IMR-90 (cell line): ENCODE data around the gene RAN. TPM values are rescaled to one million over a fixed set of nuclear protein-coding genes. Genes with fewer than 3 reads are reported as not detected.

Experiments used
- ATAC-seq: fragments of 200-7000 bp; cut with Tn5 transposase; 2 replicates; pipeline ENCODE4 v1.9.1; 2020; ENCODE audit warnings: low read depth, mild to moderate bottlenecking, moderate library complexity
- BruUV-seq: library from RNA; stranded (reverse); fragments of 400-500 nt; replicated peaks from 2 replicates; lab custom pipeline; 2021; lab: Mats Ljungman, UMichigan
- CTCF ChIA-PET: fragments of 300-600 bp; formaldehyde crosslinking; extraction: SDS; loops from one replicate; lab custom pipeline; 2021; ENCODE audit warnings: antibody characterized with exemption; lab: Yijun Ruan, JAX
- POLR2A ChIA-PET: fragments of 300-600 bp; sonication (Branson Sonifier 250); formaldehyde crosslinking; loops from one replicate; lab custom pipeline; 2022; ENCODE audit warnings: antibody characterized with exemption; ENCODE audit not compliant: unreplicated experiment; lab: Charles Lee
- DNase-seq: peaks from one replicate; pipeline ENCODE4 v3.0.0; 2013
- H2AFZ ChIP-seq: replicated peaks from 2 replicates; pipeline ENCODE3; 2013; ENCODE audit warnings: low read length, mild to moderate bottlenecking; ENCODE audit not compliant: poor library complexity
- H2AK5ac ChIP-seq: 2 replicates; pipeline ENCODE4 v1.6.1; 2013; ENCODE audit warnings: low read depth, low read length, inconsistent platforms
- H2AK9ac ChIP-seq: replicated peaks from 2 replicates; pipeline ENCODE3; 2013; ENCODE audit warnings: mild to moderate bottlenecking, low read depth, low read length, moderate library complexity; ENCODE audit not compliant: poor library complexity
- H2BK120ac ChIP-seq: 2 replicates; pipeline ENCODE4 v1.6.1; 2013; ENCODE audit warnings: low read depth, low read length, inconsistent platforms
- H2BK15ac ChIP-seq: 3 replicates; pipeline ENCODE4 v1.6.1; 2013; ENCODE audit warnings: low read depth, low read length, inconsistent platforms
- H2BK20ac ChIP-seq: 2 replicates; pipeline ENCODE4 v1.6.1; 2013; ENCODE audit warnings: low read depth, mild to moderate bottlenecking, inconsistent platforms, low read length, moderate library complexity
- H2BK5ac ChIP-seq: 2 replicates; pipeline ENCODE4 v1.6.1; 2013; ENCODE audit warnings: mild to moderate bottlenecking, low read depth, low read length, inconsistent platforms; ENCODE audit not compliant: poor library complexity, severe bottlenecking
- H3K14ac ChIP-seq: replicated peaks from 2 replicates; pipeline ENCODE4 v1.6.1; 2013; ENCODE audit warnings: low read depth, low read length, inconsistent platforms
- H3K18ac ChIP-seq: 2 replicates; pipeline ENCODE4 v1.6.1; 2013; ENCODE audit warnings: low read depth, low read length, control low read depth
- H3K23ac ChIP-seq: 2 replicates; pipeline ENCODE4 v1.6.1; 2013; ENCODE audit warnings: low read depth, low read length, inconsistent platforms
- H3K27ac ChIP-seq: 2 replicates; pipeline ENCODE4 v1.5.1; 2013; ENCODE audit warnings: mild to moderate bottlenecking, control low read depth, low read length; ENCODE audit not compliant: insufficient read depth
- H3K27me3 ChIP-seq: 2 replicates; pipeline ENCODE4 v1.6.1; 2013; ENCODE audit warnings: low read length; ENCODE audit not compliant: control insufficient read depth, insufficient read depth
- H3K36me3 ChIP-seq: 2 replicates; pipeline ENCODE4 v1.6.1; 2013; ENCODE audit warnings: low read length, mixed read lengths; ENCODE audit not compliant: control insufficient read depth, insufficient read depth
- H3K4ac ChIP-seq: 2 replicates; pipeline ENCODE4 v1.6.1; 2013; ENCODE audit warnings: low read depth, low read length, inconsistent platforms
- H3K4me1 ChIP-seq: 2 replicates; pipeline ENCODE4 v1.6.1; 2013; ENCODE audit warnings: low read length, mixed read lengths; ENCODE audit not compliant: control insufficient read depth, insufficient read depth
- H3K4me2 ChIP-seq: 2 replicates; pipeline ENCODE4 v1.6.1; 2013; ENCODE audit warnings: low read depth, mild to moderate bottlenecking, control low read depth, low read length, moderate library complexity
- H3K4me3 ChIP-seq: 2 replicates; pipeline ENCODE4 v1.5.1; 2013; ENCODE audit warnings: low read depth, mild to moderate bottlenecking, control low read depth, low read length, moderate library complexity; ENCODE audit not compliant: insufficient read depth
- H3K56ac ChIP-seq: 2 replicates; pipeline ENCODE4 v1.6.1; 2013; ENCODE audit warnings: low read length, inconsistent platforms; ENCODE audit not compliant: insufficient read depth; ENCODE audit errors: extremely low read depth
- H3K79me1 ChIP-seq, 2 experiments: 2 replicates each; pipeline ENCODE4 v1.6.1; 2013; ENCODE audit warnings: low read length in 2 of 2, inconsistent platforms in 1 of 2, low read depth in 1 of 2
- H3K9ac ChIP-seq: 2 replicates; pipeline ENCODE4 v1.6.1; 2013; ENCODE audit warnings: low read depth, low read length, control low read depth
- H3K9me1 ChIP-seq: 2 replicates; pipeline ENCODE4 v1.6.1; 2013; ENCODE audit warnings: low read length, inconsistent platforms; ENCODE audit not compliant: insufficient read depth
- H3K9me3 ChIP-seq: 2 replicates; pipeline ENCODE4 v1.6.1; 2013; ENCODE audit warnings: low read length; ENCODE audit not compliant: control insufficient read depth, insufficient read depth
- H4K20me1 ChIP-seq: 2 replicates; pipeline ENCODE4 v1.6.1; 2013; ENCODE audit warnings: low read length, inconsistent platforms; ENCODE audit not compliant: insufficient read depth
- H4K5ac ChIP-seq: 2 replicates; pipeline ENCODE4 v1.6.1; 2013; ENCODE audit warnings: mild to moderate bottlenecking, low read depth, low read length, control low read depth
- H4K8ac ChIP-seq, 2 experiments: 2 replicates each; pipeline ENCODE4 v1.6.1; 2013; ENCODE audit warnings: low read depth in 2 of 2, low read length in 2 of 2, control low read depth in 1 of 2, inconsistent platforms in 1 of 2
- H4K91ac ChIP-seq: 2 replicates; pipeline ENCODE4 v1.6.1; 2013; ENCODE audit warnings: low read depth, low read length, inconsistent platforms; ENCODE audit not compliant: insufficient read depth
- BHLHE40 ChIP-seq: fragments of 150-350 bp; IDR thresholded peaks from 2 replicates; pipeline ENCODE4 v1.6.1; 2016; ENCODE audit warnings: mild to moderate bottlenecking, low read depth, low read length
- CEBPB ChIP-seq: IDR thresholded peaks from 2 replicates; pipeline ENCODE4 v1.6.1; 2012; ENCODE audit warnings: low read depth, low read length, improper control_type of control experiment
- CHD1 ChIP-seq: IDR thresholded peaks from 2 replicates; pipeline ENCODE4 v1.6.1; 2012; ENCODE audit warnings: low read depth, low read length, improper control_type of control experiment
- CTCF ChIP-seq: conservative IDR thresholded peaks from 2 replicates; pipeline ENCODE4 v1.5.1; 2012; ENCODE audit warnings: mild to moderate bottlenecking, low read depth, low read length, improper control_type of control experiment
- ELK1 ChIP-seq: fragments of 150-350 bp; IDR thresholded peaks from 2 replicates; pipeline ENCODE4 v1.6.1; 2016; ENCODE audit warnings: low read depth, mild to moderate bottlenecking, low read length, moderate library complexity, borderline replicate concordance
- FOS ChIP-seq: fragments of 150-350 bp; IDR thresholded peaks from 2 replicates; pipeline ENCODE4 v1.6.1; 2016; ENCODE audit warnings: low read depth, low read length
- MAFK ChIP-seq: IDR thresholded peaks from 2 replicates; pipeline ENCODE4 v1.6.1; 2012; ENCODE audit warnings: low read depth, low read length, improper control_type of control experiment
- MAZ ChIP-seq: IDR thresholded peaks from 2 replicates; pipeline ENCODE4 v1.6.1; 2012; ENCODE audit warnings: low read depth, mild to moderate bottlenecking, low read length, improper control_type of control experiment, moderate library complexity, borderline replicate concordance
- MXI1 ChIP-seq: IDR thresholded peaks from 2 replicates; pipeline ENCODE4 v1.6.1; 2012; ENCODE audit warnings: low read depth, mild to moderate bottlenecking, low read length, moderate library complexity, borderline replicate concordance
- RAD21 ChIP-seq: IDR thresholded peaks from 2 replicates; pipeline ENCODE4 v1.6.1; 2012; ENCODE audit warnings: low read length, improper control_type of control experiment
- RCOR1 ChIP-seq: IDR thresholded peaks from 2 replicates; pipeline ENCODE4 v1.6.1; 2012; ENCODE audit warnings: mild to moderate bottlenecking, low read length, improper control_type of control experiment; ENCODE audit not compliant: insufficient replicate concordance
- RFX5 ChIP-seq: IDR thresholded peaks from 2 replicates; pipeline ENCODE4 v1.8.0; 2012; ENCODE audit warnings: low read depth, mild to moderate bottlenecking, low read length, moderate library complexity
- USF2 ChIP-seq: fragments of 150-350 bp; IDR thresholded peaks from 2 replicates; pipeline ENCODE4 v1.6.1; 2017; ENCODE audit warnings: mild to moderate bottlenecking, antibody characterized with exemption, low read length, low read depth
- WGBS, 2 experiments: methylation state at CpG; one replicate each; pipeline versions ENCODE4 v1.1.5 to v1.1.7; 2013; ENCODE audit warnings: missing lambda C conversion rate in 2 of 2; ENCODE audit not compliant: insufficient read length in 1 of 2; ENCODE audit errors: extremely low coverage in 2 of 2; 5-methylcytosine and 5-hydroxymethylcytosine counted together
- dilution Hi-C: fragments of 300-500 bp; cut with HindIII; formaldehyde crosslinking; loops from one replicate; pipeline ENCODE4 v1.14.3; 2018; ENCODE audit warnings: low sequenced_read_pairs; ENCODE audit not compliant: unreplicated experiment
- in situ Hi-C: fragments of 300-500 bp; cut with MboI; formaldehyde crosslinking; loops from 3 replicates; pipeline ENCODE4 v1.14.3; 2019; ENCODE audit warnings: low sequenced_read_pairs, inconsistent platforms, mixed read lengths
- intact Hi-C: fragments of 100-400 bp; cut with micrococcal nuclease; formaldehyde crosslinking; loops from 2 replicates; pipeline ENCODE4 v1.10.0; 2022
- polyA plus RNA-seq, 3 experiments: library from polyadenylated mRNA; depleted of rRNA; stranded (reverse); fragments of >200 nt; gene quantifications; 2 replicates each; pipeline ENCODE4 v1.2.3, GENCODE V29; 2012; ENCODE audit warnings: low replicate concordance in 1 of 3
- total RNA-seq: library from RNA; depleted of rRNA; stranded (reverse); fragments of >200 nt; gene quantifications from 2 replicates; pipeline ENCODE4 v1.2.3, GENCODE V29; 2012

Gene RAN
- total and polyA plus RNA-seq, 2 of the 4 experiments (the other 2 are of a cell fraction) = 910 to 984 TPM

- ATAC-seq (no peak), DNase-seq (peak; percentile 30)
- no peak overlapping the region for H2BK5ac ChIP-seq
- no peaks in the 10 kb centered on the region for H3K27me3 ChIP-seq
- no peak for TF ChIP-seq MAZ
- TF ChIP-seq USF2 = no peak
- no peak for TF ChIP-seq RCOR1
- no peak for TF ChIP-seq CHD1
- TF ChIP-seq RAD21 = no peak
- no peak for TF ChIP-seq FOS
- TF ChIP-seq MAFK = no peak
- no peak for TF ChIP-seq BHLHE40
- no peak for TF ChIP-seq ELK1
- TF ChIP-seq CEBPB = no peak
- TF ChIP-seq MXI1 = no peak
- no peak for TF ChIP-seq RFX5
- no peak for TF ChIP-seq CTCF
- H2AK9ac ChIP-seq = no peak overlapping the region
- intact Hi-C loops (no loop called here), in situ Hi-C loops (no loop called here), dilution Hi-C loops (no loop called here)
- H3K9me3 ChIP-seq = no peaks in the 10 kb centered on the region
- no peak overlapping the region for H3K14ac ChIP-seq
- H2AK5ac ChIP-seq = no peak overlapping the region
- H4K91ac ChIP-seq = no peak overlapping the region
- H2BK20ac ChIP-seq = no peak overlapping the region
- no peak overlapping the region for H3K9ac ChIP-seq
- H3K23ac ChIP-seq = no peak overlapping the region
- H3K18ac ChIP-seq = no peak overlapping the region
- H3K9me1 ChIP-seq = no peaks in the 10 kb centered on the region
- H3K4me3 ChIP-seq = no peak overlapping the region
- no peak overlapping the region for H4K8ac ChIP-seq
- no peaks in the 10 kb centered on the region for H3K36me3 ChIP-seq
- ChIA-PET CTCF (no interaction called here), POLR2A (no interaction called here)
- H3K27ac ChIP-seq = no peak overlapping the region
- H4K5ac ChIP-seq = no peak overlapping the region
- no peak overlapping the region for H2BK15ac ChIP-seq
- 92% methylated on average over 2 of the region's 7 CpGs; no CpG with 5 or more reads in 1 of the 2 experiments for WGBS, 2 experiments
- BruUV-seq = no TSS peak
- no peaks in the 10 kb centered on the region; the same call in 1 of the 2 replicates for H3K4me1 ChIP-seq
- H3K56ac ChIP-seq = no peak overlapping the region
- no peaks in the 10 kb centered on the region for H3K79me1 ChIP-seq
- H2AFZ ChIP-seq = no peak overlapping the region
- H3K4ac ChIP-seq = no peak overlapping the region
- H4K20me1 ChIP-seq = no peaks in the 10 kb centered on the region
- no peak overlapping the region for H2BK120ac ChIP-seq
- no peak overlapping the region for H3K4me2 ChIP-seq
These were observed 24.8 kb upstream of the RAN start for GRCh38 chr12:130847112-130847511.
